H9 (cell line): ENCODE data around the gene STX8. TPM values are rescaled to one million over a fixed set of nuclear protein-coding genes. Genes with fewer than 3 reads are reported as not detected.

ENCODE experiments used
- DNase-seq: peaks from one replicate; pipeline ENCODE4 v3.0.0-alpha.2; 2017
- H2AFZ ChIP-seq: one replicate; pipeline ENCODE4 v1.6.1; 2013; ENCODE audit warnings: mild to moderate bottlenecking, low read length, control low read depth, moderate library complexity
- H2AK5ac ChIP-seq: 2 replicates; pipeline ENCODE4 v1.6.1; 2013; ENCODE audit warnings: low read length, control low read depth, mixed read lengths; ENCODE audit not compliant: insufficient read length
- H2BK120ac ChIP-seq: one replicate; pipeline ENCODE4 v1.6.1; 2013; ENCODE audit warnings: low read depth, mild to moderate bottlenecking, low read length, control low read depth, inconsistent platforms; ENCODE audit not compliant: poor library complexity, severe bottlenecking
- H2BK12ac ChIP-seq: 2 replicates; pipeline ENCODE4 v1.6.1; 2013; ENCODE audit warnings: low read length, control low read depth, mixed read lengths, low read depth; ENCODE audit not compliant: insufficient read length
- H2BK15ac ChIP-seq: 2 replicates; pipeline ENCODE4 v1.6.1; 2013; ENCODE audit warnings: low read depth, low read length, control low read depth
- H2BK20ac ChIP-seq: one replicate; pipeline ENCODE4 v1.6.1; 2013; ENCODE audit warnings: low read depth, mild to moderate bottlenecking, low read length, control low read depth, inconsistent platforms; ENCODE audit not compliant: poor library complexity, severe bottlenecking
- H2BK5ac ChIP-seq: 2 replicates; pipeline ENCODE4 v1.6.1; 2013; ENCODE audit warnings: low read length, control low read depth, mixed read lengths; ENCODE audit not compliant: insufficient read length
- H3K14ac ChIP-seq: 2 replicates; pipeline ENCODE4 v1.6.1; 2013; ENCODE audit warnings: low read length, control low read depth; ENCODE audit not compliant: insufficient read depth
- H3K18ac ChIP-seq: 2 replicates; pipeline ENCODE4 v1.6.1; 2013; ENCODE audit warnings: low read depth, mild to moderate bottlenecking, mixed read lengths, low read length, control low read depth; ENCODE audit not compliant: insufficient read length
- H3K23ac ChIP-seq: 2 replicates; pipeline ENCODE4 v1.6.1; 2013; ENCODE audit warnings: low read length, control low read depth, mixed read lengths, low read depth; ENCODE audit not compliant: insufficient read length
- H3K23me2 ChIP-seq: 2 replicates; pipeline ENCODE4 v1.6.1; 2013; ENCODE audit warnings: low read depth, mild to moderate bottlenecking, mixed read lengths, low read length, control low read depth; ENCODE audit not compliant: insufficient read length, poor library complexity, severe bottlenecking
- H3K27ac ChIP-seq: 2 replicates; pipeline ENCODE4 v1.5.1; 2013; ENCODE audit warnings: low read length, control low read depth, mixed read lengths, low read depth; ENCODE audit not compliant: insufficient read length
- H3K27me3 ChIP-seq: 2 replicates; pipeline ENCODE4 v1.6.1; 2013; ENCODE audit warnings: low read length, control low read depth, inconsistent platforms; ENCODE audit not compliant: insufficient read depth
- H3K4ac ChIP-seq: 2 replicates; pipeline ENCODE4 v1.6.1; 2013; ENCODE audit warnings: low read depth, mild to moderate bottlenecking, control low read depth, inconsistent platforms, low read length, moderate library complexity
- H3K4me1 ChIP-seq: 2 replicates; pipeline ENCODE4 v1.6.1; 2013; ENCODE audit warnings: low read length, control low read depth, inconsistent platforms; ENCODE audit not compliant: insufficient read depth
- H3K4me2 ChIP-seq: 2 replicates; pipeline ENCODE4 v1.6.1; 2013; ENCODE audit warnings: low read length, control low read depth, mixed read lengths; ENCODE audit not compliant: insufficient read length, insufficient read depth
- H3K56ac ChIP-seq: 2 replicates; pipeline ENCODE4 v1.6.1; 2013; ENCODE audit warnings: low read depth, mild to moderate bottlenecking, mixed read lengths, low read length, control low read depth; ENCODE audit not compliant: insufficient read length
- H3K79me1 ChIP-seq: 2 replicates; pipeline ENCODE4 v1.6.1; 2013; ENCODE audit warnings: low read depth, mild to moderate bottlenecking, moderate library complexity, low read length, control low read depth, inconsistent platforms; ENCODE audit not compliant: insufficient read depth, poor library complexity, severe bottlenecking
- H3K79me2 ChIP-seq: 2 replicates; pipeline ENCODE4 v1.6.1; 2013; ENCODE audit warnings: low read length, control low read depth, inconsistent platforms; ENCODE audit not compliant: insufficient read depth
- H3K9ac ChIP-seq: 2 replicates; pipeline ENCODE4 v1.6.1; 2013; ENCODE audit warnings: low read length, control low read depth, mixed read lengths; ENCODE audit not compliant: insufficient read length; ENCODE audit errors: extremely low read depth
- H3K9me3 ChIP-seq: one replicate; pipeline ENCODE4 v1.6.1; 2013; ENCODE audit warnings: low read depth, low read length, inconsistent platforms; ENCODE audit not compliant: control insufficient read depth
- H3T11ph ChIP-seq: one replicate; pipeline ENCODE4 v1.6.1; 2013; ENCODE audit warnings: mild to moderate bottlenecking, low read length, control low read depth, inconsistent platforms
- H4K20me1 ChIP-seq: one replicate; pipeline ENCODE4 v1.6.1; 2013; ENCODE audit not compliant: control insufficient read depth, insufficient read length, insufficient read depth
- H4K5ac ChIP-seq: 2 replicates; pipeline ENCODE4 v1.6.1; 2013; ENCODE audit warnings: low read depth, mild to moderate bottlenecking, mixed read lengths, low read length, control low read depth; ENCODE audit not compliant: insufficient read length
- H4K8ac ChIP-seq: replicated peaks from 2 replicates; pipeline ENCODE4 v1.6.1; 2013; ENCODE audit warnings: low read length, control low read depth, mixed read lengths, low read depth; ENCODE audit not compliant: insufficient read length
- H4K91ac ChIP-seq: 2 replicates; pipeline ENCODE4 v1.6.1; 2013; ENCODE audit warnings: low read depth, mild to moderate bottlenecking, moderate library complexity, mixed read lengths, low read length, control low read depth; ENCODE audit not compliant: insufficient read length
- H3K27ac Mint-ChIP-seq, 3 experiments: 2 replicates in 2 of 3; 3 replicates in 1 of 3; pipeline ENCODE4 v1.8.0; 2020 to 2021; ENCODE audit warnings: mixed read lengths in 3 of 3, mild to moderate bottlenecking in 1 of 3, moderate library complexity in 1 of 3
- H3K27me3 Mint-ChIP-seq: 2 replicates; pipeline ENCODE4 v1.8.0; 2021; ENCODE audit warnings: low read depth, mild to moderate bottlenecking, moderate library complexity, mixed read lengths
- H3K36me3 Mint-ChIP-seq, 3 experiments: 2 replicates in 2 of 3; 3 replicates in 1 of 3; pipeline ENCODE4 v1.8.0; 2020 to 2021; ENCODE audit warnings: low read depth in 3 of 3, mixed read lengths in 3 of 3; ENCODE audit not compliant: insufficient read depth in 1 of 3
- H3K4me1 Mint-ChIP-seq, 2 experiments: 2 replicates each; pipeline ENCODE4 v1.8.0; 2020; ENCODE audit warnings: mixed read lengths in 2 of 2
- H3K4me3 Mint-ChIP-seq, 2 experiments: 2 replicates in 1 of 2; 3 replicates in 1 of 2; pipeline ENCODE4 v1.8.0; 2020 to 2021; ENCODE audit warnings: mild to moderate bottlenecking in 2 of 2, mixed read lengths in 2 of 2, moderate library complexity in 1 of 2
- H3K9me3 Mint-ChIP-seq, 2 experiments: 2 replicates in 1 of 2; 3 replicates in 1 of 2; pipeline ENCODE4 v1.8.0; 2020; ENCODE audit warnings: mild to moderate bottlenecking in 2 of 2, mixed read lengths in 2 of 2, moderate library complexity in 1 of 2
- WGBS: extraction: QIAGEN DNeasy Blood & Tissue Kit; methylation state at CpG from one replicate; pipeline ENCODE4 v1.1.7; 2013; ENCODE audit warnings: missing lambda C conversion rate, low lambda C conversion rate, mixed read lengths; ENCODE audit not compliant: insufficient read length; ENCODE audit errors: extremely low coverage; 5-methylcytosine and 5-hydroxymethylcytosine counted together
- total RNA-seq: library from RNA; stranded (reverse); gene quantifications from 2 replicates; pipeline ENCODE4 v1.2.1, GENCODE V29; 2021
- TF ChIP-seq, protein P1 (sequence below): fragments of 200-600 bp; sonication (generic); conservative IDR thresholded peaks from 3 replicates; pipeline ENCODE4 v1.8.0; 2021; ENCODE audit warnings: antibody characterized with exemption, mild to moderate bottlenecking

Gene STX8
- total RNA-seq, 1 experiment from 2014 or later: 55.1 TPM

DNA sequence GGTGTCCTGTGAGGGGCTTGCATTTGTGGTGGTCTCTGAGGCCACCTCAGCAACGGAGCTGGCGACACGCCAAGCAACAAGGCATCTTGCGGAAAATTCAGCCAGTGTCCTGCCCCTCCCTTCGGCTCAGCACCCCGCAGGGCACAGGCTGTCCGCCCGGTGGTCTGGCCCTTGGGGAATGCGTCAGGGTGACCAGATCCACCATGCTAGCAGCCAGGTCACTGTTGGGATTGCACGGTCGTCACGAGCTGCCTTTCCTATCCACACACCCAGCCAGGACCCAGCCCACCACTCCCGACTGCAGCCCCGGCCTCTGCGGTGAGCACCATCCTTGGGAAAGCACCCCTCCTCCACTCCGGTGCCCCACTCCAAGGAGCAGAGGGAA, 333.1 kb downstream of the STX8 start:
- no CpG with 5 or more reads among the region's 16 CpGs for WGBS

More for the DNA sequence above, 333.1 kb downstream of the STX8 start:
- Histone ChIP-seq H2AK5ac (no peak overlapping the region), H3K27me3 (no peaks in the 10 kb centered on the region), H3K4me2 (no peak overlapping the region), H3K4ac (no peak overlapping the region), H3K56ac (no peak overlapping the region), H2AFZ (no peak overlapping the region), H3K79me1 (no peaks in the 10 kb centered on the region), H3K14ac (no peak overlapping the region), H3K23ac (no peak overlapping the region), H3K9me3 (no peaks in the 10 kb centered on the region), H2BK15ac (no peak overlapping the region), H4K5ac (no peak overlapping the region), H4K91ac (no peak overlapping the region), H3K23me2 (peaks cover 8% of the 10 kb centered on the region), H4K8ac (no peak overlapping the region), H4K20me1 (no peaks in the 10 kb centered on the region), H3K9ac (no peak overlapping the region), H3K18ac (no peak overlapping the region), H3K27ac (no peak overlapping the region), H2BK20ac (no peak overlapping the region), H2BK5ac (no peak overlapping the region), H2BK120ac (no peak overlapping the region), H3K79me2 (no peaks in the 10 kb centered on the region), H2BK12ac (no peak overlapping the region), H3T11ph (no peak overlapping the region), H3K4me1 (0 out of 2 replicates have a peak, but pooled peaks cover 2% of the 10 kb centered on the region)
- peak overlapping the region in 1 of 3 experiments; percentile 80; a peak in 1 of 7 replicates for H3K27ac Mint-ChIP-seq
- H3K4me3 Mint-ChIP-seq: no peak overlapping the region
- peaks cover 0 to 2% (median 0%) of the 10 kb centered on the region in 3 experiments; a peak in 1 of 7 replicates for H3K36me3 Mint-ChIP-seq
- peaks cover 34 to 62% of the 10 kb centered on the region in 2 experiments for H3K4me1 Mint-ChIP-seq
- H3K9me3 Mint-ChIP-seq: no peaks in the 10 kb centered on the region
- no peak for DNase-seq
- H3K27me3 Mint-ChIP-seq: peaks cover 17% of the 10 kb centered on the region
- TF ChIP-seq, protein P1, sequence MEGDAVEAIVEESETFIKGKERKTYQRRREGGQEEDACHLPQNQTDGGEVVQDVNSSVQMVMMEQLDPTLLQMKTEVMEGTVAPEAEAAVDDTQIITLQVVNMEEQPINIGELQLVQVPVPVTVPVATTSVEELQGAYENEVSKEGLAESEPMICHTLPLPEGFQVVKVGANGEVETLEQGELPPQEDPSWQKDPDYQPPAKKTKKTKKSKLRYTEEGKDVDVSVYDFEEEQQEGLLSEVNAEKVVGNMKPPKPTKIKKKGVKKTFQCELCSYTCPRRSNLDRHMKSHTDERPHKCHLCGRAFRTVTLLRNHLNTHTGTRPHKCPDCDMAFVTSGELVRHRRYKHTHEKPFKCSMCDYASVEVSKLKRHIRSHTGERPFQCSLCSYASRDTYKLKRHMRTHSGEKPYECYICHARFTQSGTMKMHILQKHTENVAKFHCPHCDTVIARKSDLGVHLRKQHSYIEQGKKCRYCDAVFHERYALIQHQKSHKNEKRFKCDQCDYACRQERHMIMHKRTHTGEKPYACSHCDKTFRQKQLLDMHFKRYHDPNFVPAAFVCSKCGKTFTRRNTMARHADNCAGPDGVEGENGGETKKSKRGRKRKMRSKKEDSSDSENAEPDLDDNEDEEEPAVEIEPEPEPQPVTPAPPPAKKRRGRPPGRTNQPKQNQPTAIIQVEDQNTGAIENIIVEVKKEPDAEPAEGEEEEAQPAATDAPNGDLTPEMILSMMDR: no peak
